Mesenchymal stem cell (in vitro differentiated cells and primary cell): Measurements from ENCODE around the gene VPS16.

ENCODE experiments used
- DNase-seq: peaks from one replicate; pipeline ENCODE4 v3.0.0-alpha.2; 2013
- H2AFZ ChIP-seq: one replicate; pipeline ENCODE4 v1.6.1; 2013; ENCODE audit warnings: low read depth, mild to moderate bottlenecking, control low read depth, inconsistent platforms, low read length, moderate library complexity
- H2AK5ac ChIP-seq: 2 replicates; pipeline ENCODE4 v1.6.1; 2013; ENCODE audit warnings: low read length, moderate library complexity, mild to moderate bottlenecking, inconsistent platforms; ENCODE audit not compliant: severe bottlenecking
- H2BK120ac ChIP-seq: one replicate; pipeline ENCODE4 v1.6.1; 2013; ENCODE audit warnings: low read depth, mild to moderate bottlenecking, inconsistent platforms, low read length, moderate library complexity
- H2BK12ac ChIP-seq, 2 experiments: one replicate each; pipeline ENCODE4 v1.6.1; 2013; ENCODE audit warnings: inconsistent platforms in 2 of 2, low read length in 2 of 2, mild to moderate bottlenecking in 2 of 2, moderate library complexity in 2 of 2, control low read depth in 1 of 2
- H2BK15ac ChIP-seq: one replicate; pipeline ENCODE4 v1.6.1; 2013; ENCODE audit warnings: mild to moderate bottlenecking, low read depth, inconsistent platforms; ENCODE audit not compliant: poor library complexity, severe bottlenecking
- H2BK5ac ChIP-seq: 2 replicates; pipeline ENCODE4 v1.6.1; 2013; ENCODE audit warnings: low read depth, mild to moderate bottlenecking, low read length, control low read depth, inconsistent platforms; ENCODE audit not compliant: poor library complexity, severe bottlenecking
- H3K14ac ChIP-seq, 2 experiments: one replicate each; pipeline ENCODE4 v1.6.1; 2013; ENCODE audit warnings: inconsistent platforms in 2 of 2, low read length in 2 of 2, control low read depth in 1 of 2, mild to moderate bottlenecking in 1 of 2, moderate library complexity in 1 of 2
- H3K18ac ChIP-seq, 2 experiments: one replicate each; pipeline ENCODE4 v1.6.1; 2013; ENCODE audit warnings: inconsistent platforms in 2 of 2, low read length in 2 of 2, control low read depth in 1 of 2, low read depth in 1 of 2, mild to moderate bottlenecking in 1 of 2
- H3K23ac ChIP-seq, 2 experiments: one replicate each; pipeline ENCODE4 v1.6.1; 2013; ENCODE audit warnings: inconsistent platforms in 2 of 2, low read length in 2 of 2, mild to moderate bottlenecking in 2 of 2, moderate library complexity in 2 of 2, control low read depth in 1 of 2
- H3K27ac ChIP-seq: 2 replicates; pipeline ENCODE4 v1.5.1; 2013; ENCODE audit warnings: mild to moderate bottlenecking, moderate library complexity, low read length, control low read depth, inconsistent platforms; ENCODE audit not compliant: poor library complexity, severe bottlenecking
- H3K27me3 ChIP-seq, 2 experiments: 2 replicates each; pipeline versions ENCODE4 v1.6.1 to v1.7.0; 2013; ENCODE audit warnings: low read length in 2 of 2, mild to moderate bottlenecking in 2 of 2, moderate library complexity in 2 of 2, control low read depth in 1 of 2, inconsistent platforms in 1 of 2; ENCODE audit not compliant: control insufficient read depth in 1 of 2, insufficient read depth in 1 of 2
- H3K36me3 ChIP-seq, 2 experiments: 2 replicates each; pipeline versions ENCODE4 v1.6.1 to v1.7.0; 2013; ENCODE audit warnings: low read length in 2 of 2, control low read depth in 1 of 2, inconsistent platforms in 1 of 2, low read depth in 1 of 2, mild to moderate bottlenecking in 1 of 2; ENCODE audit not compliant: insufficient read depth in 2 of 2, control insufficient read depth in 1 of 2
- H3K4ac ChIP-seq, 2 experiments: one replicate each; pipeline ENCODE4 v1.6.1; 2013; ENCODE audit warnings: inconsistent platforms in 2 of 2, low read length in 2 of 2, mild to moderate bottlenecking in 2 of 2, moderate library complexity in 2 of 2, control low read depth in 1 of 2, low read depth in 1 of 2
- H3K4me1 ChIP-seq: 2 replicates; pipeline ENCODE4 v1.6.1; 2013; ENCODE audit warnings: low read depth, low read length, control low read depth; ENCODE audit not compliant: control insufficient read depth, insufficient read depth
- H3K4me2 ChIP-seq: 2 replicates; pipeline ENCODE4 v1.6.1; 2013; ENCODE audit warnings: low read length, mild to moderate bottlenecking, inconsistent platforms; ENCODE audit not compliant: poor library complexity, severe bottlenecking
- H3K4me3 ChIP-seq, 2 experiments: 2 replicates each; pipeline versions ENCODE4 v1.5.1 to v1.7.0; 2013; ENCODE audit warnings: low read length in 2 of 2, mild to moderate bottlenecking in 2 of 2, control low read depth in 1 of 2, low read depth in 1 of 2; ENCODE audit not compliant: insufficient read depth in 1 of 2
- H3K79me1 ChIP-seq: replicated peaks from 2 replicates; pipeline ENCODE4 v1.6.1; 2013; ENCODE audit warnings: mild to moderate bottlenecking, control low read depth, low read length, inconsistent platforms; ENCODE audit not compliant: poor library complexity, severe bottlenecking
- H3K9ac ChIP-seq: 2 replicates; pipeline ENCODE4 v1.7.0; 2013; ENCODE audit warnings: mild to moderate bottlenecking, low read length, moderate library complexity
- H3K9me3 ChIP-seq: 2 replicates; pipeline ENCODE4 v1.7.0; 2013; ENCODE audit warnings: mild to moderate bottlenecking, low read length; ENCODE audit not compliant: control insufficient read depth
- H4K8ac ChIP-seq: one replicate; pipeline ENCODE4 v1.6.1; 2013; ENCODE audit warnings: inconsistent platforms, mild to moderate bottlenecking, low read length, moderate library complexity
- H4K91ac ChIP-seq: one replicate; pipeline ENCODE4 v1.6.1; 2013; ENCODE audit warnings: mild to moderate bottlenecking, low read length, inconsistent platforms
- WGBS: methylation state at CpG from one replicate; pipeline ENCODE4 v1.1.7; 2013; ENCODE audit warnings: mixed read lengths; 5-methylcytosine and 5-hydroxymethylcytosine counted together

The VPS16 gene

GRCh38 chr20:2836035-2836434 lies 4.5 kb upstream of the VPS16 start:
- WGBS = 96% methylated on average over 5 of the region's 5 CpGs
- H3K23ac ChIP-seq = no peak overlapping the region
- H3K4me1 ChIP-seq = peaks cover 9% of the 10 kb centered on the region
- H4K8ac ChIP-seq = no peak overlapping the region
- H2BK120ac ChIP-seq = no peak overlapping the region
- H3K9me3 ChIP-seq = no peaks in the 10 kb centered on the region
- no peak for DNase-seq
- H3K79me1 ChIP-seq = peaks cover 27% of the 10 kb centered on the region
- H3K14ac ChIP-seq = no peak overlapping the region
- no peak overlapping the region for H3K27ac ChIP-seq
- H3K4me3 ChIP-seq = no peak overlapping the region
- no peak overlapping the region for H2BK12ac ChIP-seq
- H2AFZ ChIP-seq = no peak overlapping the region
- H3K18ac ChIP-seq = no peak overlapping the region
- H2BK5ac ChIP-seq = no peak overlapping the region
- H2BK15ac ChIP-seq = no peak overlapping the region
- no peaks in the 10 kb centered on the region for H3K27me3 ChIP-seq
- H3K36me3 ChIP-seq = peaks cover 36 to 48% of the 10 kb centered on the region in 2 experiments
- H4K91ac ChIP-seq = no peak overlapping the region
- no peak overlapping the region for H2AK5ac ChIP-seq
- H3K4me2 ChIP-seq = no peak overlapping the region
- H3K4ac ChIP-seq = no peak overlapping the region
- H3K9ac ChIP-seq = no peak overlapping the region

GRCh38 chr20:2837221-2837960 lies 3.2 kb upstream of the VPS16 start:
- peaks cover 36 to 48% of the 10 kb centered on the region in 2 experiments for H3K36me3 ChIP-seq
- no peak overlapping the region for H3K18ac ChIP-seq
- H2BK12ac ChIP-seq = no peak overlapping the region
- H3K79me1 ChIP-seq = peaks cover 34% of the 10 kb centered on the region
- no peak overlapping the region for H3K4ac ChIP-seq
- peaks cover 15% of the 10 kb centered on the region for H3K4me1 ChIP-seq
- H3K27me3 ChIP-seq = no peaks in the 10 kb centered on the region
- no peaks in the 10 kb centered on the region for H3K9me3 ChIP-seq
- H2BK15ac ChIP-seq = no peak overlapping the region
- H2AK5ac ChIP-seq = no peak overlapping the region
- no peak overlapping the region for H3K23ac ChIP-seq
- no peak overlapping the region for H3K9ac ChIP-seq
- no peak overlapping the region for H2BK120ac ChIP-seq
- no peak overlapping the region for H3K14ac ChIP-seq
- no peak overlapping the region for H4K8ac ChIP-seq
- DNase-seq = no peak
- H2AFZ ChIP-seq = no peak overlapping the region
- WGBS = 87% methylated on average over 5 of the region's 6 CpGs
- H3K4me3 ChIP-seq = no peak overlapping the region
- H3K4me2 ChIP-seq = no peak overlapping the region
- no peak overlapping the region for H3K27ac ChIP-seq
- H2BK5ac ChIP-seq = no peak overlapping the region
- H4K91ac ChIP-seq = no peak overlapping the region

GRCh38 chr20:2838170-2838797 lies 2.3 kb upstream of the VPS16 start:
- no peak for DNase-seq
- H3K18ac ChIP-seq = no peak overlapping the region
- no peaks in the 10 kb centered on the region for H3K27me3 ChIP-seq
- peaks cover 15% of the 10 kb centered on the region for H3K4me1 ChIP-seq
- H2BK12ac ChIP-seq = no peak overlapping the region
- no peak overlapping the region for H3K27ac ChIP-seq
- no peak overlapping the region for H2BK120ac ChIP-seq
- H3K9me3 ChIP-seq = no peaks in the 10 kb centered on the region
- H2AFZ ChIP-seq = no peak overlapping the region
- no peak overlapping the region for H3K23ac ChIP-seq
- peaks cover 36 to 48% of the 10 kb centered on the region in 2 experiments for H3K36me3 ChIP-seq
- H4K8ac ChIP-seq = no peak overlapping the region
- WGBS = 97% methylated on average over 19 of the region's 19 CpGs
- H2BK5ac ChIP-seq = no peak overlapping the region
- H3K4me2 ChIP-seq = no peak overlapping the region
- no peak overlapping the region for H3K4me3 ChIP-seq
- H3K4ac ChIP-seq = no peak overlapping the region
- H3K79me1 ChIP-seq = peaks cover 34% of the 10 kb centered on the region
- H2BK15ac ChIP-seq = no peak overlapping the region
- peak overlapping the region; percentile 41 for H4K91ac ChIP-seq
- H3K14ac ChIP-seq = no peak overlapping the region
- no peak overlapping the region for H3K9ac ChIP-seq
- H2AK5ac ChIP-seq = no peak overlapping the region

- no peak overlapping the region for H2BK12ac ChIP-seq
- no peak for DNase-seq
- no peak overlapping the region for H2BK120ac ChIP-seq
- H3K9me3 ChIP-seq = no peaks in the 10 kb centered on the region
- H3K27ac ChIP-seq = no peak overlapping the region
- H2AK5ac ChIP-seq = no peak overlapping the region
- peak overlapping the region; percentile 41 for H4K91ac ChIP-seq
- H2BK15ac ChIP-seq = no peak overlapping the region
- WGBS = 98% methylated on average over 15 of the region's 15 CpGs
- H3K14ac ChIP-seq = no peak overlapping the region
- no peak overlapping the region for H4K8ac ChIP-seq
- no peak overlapping the region for H3K4me2 ChIP-seq
- H2AFZ ChIP-seq = no peak overlapping the region
- H3K23ac ChIP-seq = no peak overlapping the region
- H3K36me3 ChIP-seq = peaks cover 36 to 55% of the 10 kb centered on the region in 2 experiments
- no peak overlapping the region for H3K9ac ChIP-seq
- no peaks in the 10 kb centered on the region for H3K27me3 ChIP-seq
- H3K4ac ChIP-seq = no peak overlapping the region
- no peak overlapping the region for H2BK5ac ChIP-seq
- H3K79me1 ChIP-seq = peaks cover 37% of the 10 kb centered on the region
- no peak overlapping the region for H3K18ac ChIP-seq
- peak overlapping the region in 1 of 2 experiments; percentile 88 for H3K4me3 ChIP-seq
- H3K4me1 ChIP-seq = peaks cover 15% of the 10 kb centered on the region
Observed at GRCh38 chr20:2838847-2839671, 1.5 kb upstream of the VPS16 start.
